Uterus (tissue), 2 donors: ENCODE measurements around the gene RBM6.

Experiments
- CTCF ChIP-seq, 4 experiments: fragments of 200-600 bp in 2 of 4; fragments of 450-650 bp in 2 of 4; sonication (generic) in 2 of 4; IDR thresholded peaks; one replicate each; pipeline ENCODE4 v1.5.1; 2016 to 2019; ENCODE audit warnings: antibody characterized with exemption in 4 of 4, mild to moderate bottlenecking in 2 of 4, moderate library complexity in 1 of 4
- POLR2A ChIP-seq, 2 donors: fragments of 450-650 bp; IDR thresholded peaks; one replicate each; pipeline ENCODE4 v1.6.1; 2016; ENCODE audit warnings: antibody characterized with exemption in 2 of 2, mild to moderate bottlenecking in 1 of 2, moderate library complexity in 1 of 2

GRCh38 chr3:50117120-50117519 lies 177.2 kb downstream of the RBM6 start:
- no peak for TF ChIP-seq CTCF (IDR thresholded peaks at IDR 0.05)
- TF ChIP-seq POLR2A (IDR thresholded peaks at IDR 0.05) = no peak
